Astrocyte of the spinal cord (primary cell): ENCODE measurements around the gene DGUOK.

Experiments used
- DNase-seq: peaks from one replicate; pipeline ENCODE4 v3.0.0; 2011; ENCODE audit warnings: low read depth, low spot score
- H3K4me3 ChIP-seq: 2 replicates; pipeline ENCODE4 v1.5.1; 2011; ENCODE audit warnings: low read depth, mild to moderate bottlenecking, low read length, moderate library complexity
- CTCF ChIP-seq: IDR thresholded peaks from 2 replicates; pipeline ENCODE4 v1.5.1; 2012; ENCODE audit warnings: low read depth, mild to moderate bottlenecking, low read length, inconsistent platforms
- in situ Hi-C: cut with HindIII; loops from 2 replicates; pipeline ENCODE4 v1.10.0; 2017; ENCODE audit warnings: low sequenced_read_pairs

The DGUOK gene

GRCh38 chr2:73920577-73921545, 5.8 kb upstream of the DGUOK start:
- no peak for DNase-seq
- no peak overlapping the region for H3K4me3 ChIP-seq
- in situ Hi-C loops = no loop called here
- TF ChIP-seq CTCF = peak; percentile 37

DNA sequence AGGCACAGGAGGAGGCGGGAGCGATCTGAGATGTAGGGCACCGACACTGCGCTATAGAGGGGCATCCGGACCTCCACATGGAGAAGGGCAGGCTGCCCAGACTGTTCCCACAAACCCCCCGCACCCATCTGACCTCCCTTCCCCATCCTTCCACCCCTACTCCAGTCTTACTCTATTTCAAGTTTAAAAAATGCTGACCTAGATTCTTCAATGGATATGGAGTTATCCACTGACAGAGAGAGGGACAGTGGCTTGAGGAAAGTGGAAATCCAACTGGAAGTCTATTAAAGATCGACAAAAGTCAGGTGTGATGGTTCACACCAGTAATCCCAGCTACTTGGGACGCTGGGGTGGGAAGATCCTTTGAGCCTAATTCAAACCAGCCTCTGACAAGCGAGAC, 5.1 kb upstream of the DGUOK start:
- no peak for DNase-seq
- in situ Hi-C loops = no loop called here
- TF ChIP-seq CTCF = no peak
- no peak overlapping the region for H3K4me3 ChIP-seq

- in situ Hi-C loops = no loop called here
- H3K4me3 ChIP-seq = no peak overlapping the region
- TF ChIP-seq CTCF = no peak
- no peak for DNase-seq
Observed at GRCh38 chr2:73922681-73923080, 4.0 kb upstream of the DGUOK start.

DNA sequence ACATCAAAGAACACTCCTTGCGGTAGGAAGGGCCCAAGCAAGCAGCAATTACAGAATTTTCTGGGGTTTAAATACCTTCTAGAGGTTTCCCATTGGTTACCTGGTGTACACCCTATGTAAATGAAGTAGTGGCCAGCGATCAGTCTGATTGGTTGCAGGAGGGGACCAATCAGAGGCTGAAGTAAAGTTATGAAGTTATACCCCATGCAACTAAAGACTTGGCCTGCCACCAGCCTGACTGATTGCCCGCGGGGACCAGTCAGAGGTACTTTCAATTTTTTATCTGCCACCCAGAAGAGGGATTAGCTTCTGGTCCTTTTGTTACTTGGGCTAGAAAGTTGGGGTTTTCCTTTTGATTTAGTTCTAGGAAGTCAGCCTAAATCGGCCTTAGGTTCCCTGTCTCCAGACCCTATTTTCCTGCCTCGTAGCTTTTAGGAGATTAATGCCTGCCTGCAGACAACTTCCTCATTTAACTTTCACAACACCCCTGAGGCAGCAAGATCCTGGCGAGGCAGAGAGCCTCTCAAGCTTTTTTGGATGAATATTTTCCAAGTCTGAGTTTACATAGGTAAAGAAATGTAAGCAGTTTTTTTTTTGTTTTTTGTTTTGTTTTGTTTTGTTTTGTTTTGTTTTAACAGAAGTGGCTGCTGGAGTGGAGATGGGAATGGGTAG, 1.5 kb upstream of the DGUOK start:
- no peak for DNase-seq
- in situ Hi-C loops = no loop called here
- H3K4me3 ChIP-seq = no peak overlapping the region
- no peak for TF ChIP-seq CTCF

DNA sequence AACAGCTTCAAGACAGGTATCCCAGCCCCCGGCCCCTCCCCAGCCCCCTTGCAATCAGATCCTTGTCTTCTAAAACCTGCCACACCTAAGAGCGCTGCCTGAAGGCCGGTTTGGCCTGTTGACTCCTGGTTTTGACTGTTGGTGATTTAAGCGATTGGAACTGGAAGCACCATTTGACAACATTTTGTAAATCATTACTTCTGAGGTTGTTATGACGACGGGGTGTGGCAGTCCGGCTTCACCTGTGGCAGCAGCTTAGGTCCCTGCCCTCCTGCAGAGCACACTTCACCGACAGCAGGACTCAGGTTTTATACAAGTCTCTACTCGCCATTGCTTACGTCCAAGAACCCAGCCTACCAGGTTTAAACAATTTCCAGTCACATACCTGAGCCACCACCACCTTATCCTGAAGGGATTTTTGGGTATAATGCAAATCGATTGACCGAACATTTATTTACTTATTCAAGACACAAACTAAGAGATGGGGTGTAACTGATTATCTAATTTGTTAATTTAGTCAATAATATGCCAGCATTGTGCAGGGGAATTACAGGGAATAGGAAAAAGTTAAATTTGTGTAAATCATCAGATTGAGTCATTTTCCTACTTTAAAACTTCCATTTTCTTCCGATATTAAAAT, 707 bp upstream of the DGUOK start:
- peak overlapping the region; percentile 94 for H3K4me3 ChIP-seq
- DNase-seq = no peak
- no peak for TF ChIP-seq CTCF
- in situ Hi-C loops = no loop called here

DNA sequence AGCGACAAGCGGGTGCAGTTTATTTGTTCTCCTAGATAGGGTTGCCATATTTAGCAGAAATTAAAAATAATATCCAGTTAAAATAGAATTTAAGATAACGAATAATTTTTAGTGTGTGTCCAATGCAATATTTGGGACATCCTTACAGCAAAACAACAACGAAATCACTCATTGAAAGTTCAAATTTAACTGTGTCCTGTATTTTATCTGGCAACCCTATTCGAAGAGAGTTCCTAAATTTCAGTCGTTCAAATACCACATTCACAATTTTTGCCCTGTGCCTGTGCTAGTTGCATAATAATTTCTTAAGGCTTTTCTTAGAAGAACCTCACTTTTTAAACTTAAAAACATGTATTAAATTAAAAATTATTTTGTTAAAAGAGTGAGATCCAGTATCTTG, 664 bp downstream of the DGUOK start:
- in situ Hi-C loops = no loop called here
- DNase-seq = no peak
- no peak for TF ChIP-seq CTCF
- H3K4me3 ChIP-seq = peak overlapping the region; percentile 94
